Body of pancreas (tissue), 4 donors: Measurements from ENCODE around the gene STX1B. TPM values are rescaled to one million over a fixed set of nuclear protein-coding genes. Genes with fewer than 3 reads are reported as not detected.
A peak's percentile ranks its signal among the peaks of the same experiment; 100 is the strongest.

Source experiments
- ATAC-seq: fragments of 150-250 bp; one replicate; pipeline ENCODE4 v1.9.1; 2016
- DNase-seq, 4 donors: peaks; one replicate each; pipeline ENCODE4 v3.0.0-alpha.2; 2019
- H3K27ac ChIP-seq, 4 donors: fragments of 200-600 bp; sonication (generic); 1 replicate in 3 of 4; 2 replicates in 1 of 4; pipeline versions ENCODE4 v1.5.1 to v1.6.1; 2016 to 2019; ENCODE audit warnings: mild to moderate bottlenecking in 1 of 4, mixed read lengths in 1 of 4, moderate library complexity in 1 of 4
- H3K27me3 ChIP-seq, 2 donors: fragments of 200-600 bp; sonication (generic); one replicate each; pipeline ENCODE4 v1.6.0; 2016; ENCODE audit warnings: mild to moderate bottlenecking in 1 of 2
- H3K36me3 ChIP-seq, 2 donors: fragments of 200-600 bp; sonication (generic); replicated peaks in 1 of 2; 2 replicates each; pipeline ENCODE4 v1.5.1; 2016; ENCODE audit warnings: low read depth in 2 of 2; ENCODE audit not compliant: insufficient read depth in 1 of 2
- H3K4me1 ChIP-seq: fragments of 200-600 bp; sonication (generic); one replicate; pipeline ENCODE4 v1.6.0; 2016
- H3K4me3 ChIP-seq, 2 donors: fragments of 200-600 bp; sonication (generic); 1 replicate in 1 of 2; 2 replicates in 1 of 2; pipeline ENCODE4 v1.5.1; 2016 to 2019
- H3K9me3 ChIP-seq, 3 donors: fragments of 200-600 bp; sonication (generic); 1 replicate in 2 of 3; 2 replicates in 1 of 3; pipeline ENCODE4 v1.5.1; 2016
- CTCF ChIP-seq, 7 experiments: fragments of 450-650 bp in 4 of 7; fragments of 200-600 bp in 3 of 7; sonication (generic) in 3 of 7; IDR thresholded peaks; one replicate each; pipeline ENCODE4 v1.5.1; 2016 to 2019; ENCODE audit warnings: antibody characterized with exemption in 7 of 7
- POLR2A ChIP-seq, 3 donors: fragments of 450-650 bp; IDR thresholded peaks; one replicate each; pipeline ENCODE4 v1.6.1; 2016; ENCODE audit warnings: antibody characterized with exemption in 3 of 3, mild to moderate bottlenecking in 2 of 3
- WGBS, 2 donors: methylation state at CpG; one replicate each; pipeline ENCODE4 v1.1.5; 2017; 5-methylcytosine and 5-hydroxymethylcytosine counted together
- intact Hi-C: fragments of 100-400 bp; cut with DNase I; formaldehyde crosslinking; loops from one replicate; pipeline ENCODE4 v1.15.1; 2023
- total RNA-seq, 2 donors: library from RNA; depleted of rRNA; stranded (reverse); fragments of >200 nt; gene quantifications; one replicate each; pipeline ENCODE4 v1.1.0, GENCODE V29; 2016

Gene STX1B
- total RNA-seq, 2 donors from 2014 or later: 0.26 to 0.33 TPM

DNA sequence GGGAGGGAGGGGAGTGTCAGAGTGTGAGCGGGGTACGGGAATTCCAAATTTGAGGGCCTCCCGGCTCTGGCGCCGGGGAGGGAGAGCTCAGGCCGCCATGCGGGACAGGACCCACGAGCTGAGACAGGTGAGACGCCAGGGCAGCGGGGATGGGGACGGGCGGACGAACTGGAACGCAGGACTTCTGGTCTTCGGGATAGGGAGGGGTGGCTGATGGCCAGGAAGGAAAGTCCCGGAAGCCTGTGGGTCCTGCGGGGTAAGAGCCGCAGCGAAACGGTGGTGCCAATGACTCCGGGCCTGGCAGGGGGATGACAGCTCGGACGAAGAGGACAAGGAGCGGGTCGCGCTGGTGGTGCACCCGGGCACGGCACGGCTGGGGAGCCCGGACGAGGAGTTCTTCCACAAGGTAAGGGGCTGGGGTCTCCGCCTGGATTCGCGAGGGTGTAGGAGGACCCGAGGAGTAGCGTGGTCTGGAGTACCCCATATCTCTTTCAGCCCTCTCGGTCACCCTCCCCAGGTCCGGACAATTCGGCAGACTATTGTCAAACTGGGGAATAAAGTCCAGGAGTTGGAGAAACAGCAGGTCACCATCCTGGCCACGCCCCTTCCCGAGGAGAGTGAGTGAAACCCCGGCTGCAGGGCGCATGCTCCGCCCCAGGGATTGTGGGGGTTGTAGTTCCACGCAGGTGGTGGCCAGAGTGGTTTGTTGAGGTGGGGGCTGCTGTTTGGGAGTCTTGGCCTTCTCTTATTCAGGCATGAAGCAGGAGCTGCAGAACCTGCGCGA, 23.5 kb upstream of the STX1B start:
- peaks cover 15% of the 10 kb centered on the region for H3K4me1 ChIP-seq
- H3K36me3 ChIP-seq: peaks cover 0 to 8% of the 10 kb centered on the region in 2 donors
- H3K9me3 ChIP-seq: no peaks in the 10 kb centered on the region
- intact Hi-C loops: no loop called here
- peak overlapping the region; percentile 76 to 94 (median 90) for H3K27ac ChIP-seq
- H3K4me3 ChIP-seq: peak overlapping the region; percentile 54 to 84
- DNase-seq: peak; percentile 94 to 96 (median 95)
- 0% methylated on average over 19 to 47 of the region's 47 CpGs for WGBS, 2 donors
- ATAC-seq: peak; percentile 73
- peak in 2 of 3 donors; percentile 46 to 57 for TF ChIP-seq POLR2A (IDR thresholded peaks at IDR 0.05)
- no peak for TF ChIP-seq CTCF (IDR thresholded peaks at IDR 0.05)
- no peaks in the 10 kb centered on the region for H3K27me3 ChIP-seq

DNA sequence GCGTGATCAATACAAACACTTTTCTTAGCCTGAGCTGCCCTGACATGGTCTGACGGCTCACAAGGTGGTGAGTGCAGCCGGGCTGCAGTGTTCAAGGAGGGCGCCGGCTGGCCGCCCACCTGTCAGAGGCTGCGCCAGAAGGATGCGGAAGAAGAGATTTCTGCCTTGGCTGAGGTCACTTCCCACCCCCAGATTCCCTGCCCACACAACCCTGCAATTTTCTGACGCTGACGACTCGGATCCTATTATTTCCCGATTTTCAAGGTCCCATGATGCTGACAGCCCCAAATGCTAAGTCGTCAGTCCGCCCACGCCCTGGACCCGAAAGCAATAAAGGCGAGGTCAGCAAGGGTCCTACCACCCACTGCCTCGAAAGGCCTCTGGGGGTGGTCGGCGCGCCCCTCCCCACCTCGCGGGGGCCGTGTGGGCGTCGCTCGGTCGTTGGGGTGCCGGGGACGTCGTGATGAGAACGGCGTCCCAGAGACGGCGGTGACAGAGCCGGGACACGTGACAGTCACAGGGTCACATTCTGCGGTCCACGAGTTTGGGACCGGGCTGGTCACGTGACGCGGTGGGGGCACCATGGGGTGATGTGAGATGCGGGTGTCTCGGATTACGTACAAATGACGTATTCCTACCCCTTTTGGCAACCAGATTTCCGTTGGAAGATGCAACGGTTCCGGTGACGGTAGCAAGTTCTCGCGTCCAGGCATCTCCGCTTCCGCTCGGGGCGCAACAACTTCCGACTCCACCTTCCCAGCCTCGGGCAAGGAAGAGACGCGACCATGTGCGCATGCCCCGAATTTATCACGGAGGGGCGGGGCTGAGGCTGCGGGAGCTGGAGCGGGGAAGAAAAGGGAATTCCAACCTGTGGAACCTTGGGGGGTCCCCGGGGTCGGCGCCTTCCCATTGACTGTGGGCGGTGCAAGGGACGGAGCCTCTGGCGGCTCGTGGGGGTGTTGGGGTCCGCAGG, 22.6 kb upstream of the STX1B start, which contains the start of gene STX4:
TSS of gene STX4 (plus strand) at position 823 of the 973 bp plus-strand sequence. CDS start 248 bp downstream, outside the sequence.
- peak within 1 kb of the TSS; percentile 76 to 94 (median 90) for H3K27ac ChIP-seq
- H3K27me3 ChIP-seq: no peaks in the 10 kb centered on the region
- intact Hi-C loops: no loop called here
- ATAC-seq (peak; percentile 92), DNase-seq (peak; percentile 98)
- H3K4me3 ChIP-seq: peak within 1 kb of the TSS; percentile 54 to 84
- peaks cover 0 to 4% of the 10 kb centered on the region in 2 donors for H3K36me3 ChIP-seq
- H3K9me3 ChIP-seq: no peaks in the 10 kb centered on the region
- H3K4me1 ChIP-seq: peaks cover 15% of the 10 kb centered on the region
- WGBS, 2 donors: 0 to 1% methylated on average over 40 to 75 of the region's 75 CpGs
- peak in 2 of 3 donors; percentile 51 to 54 for TF ChIP-seq POLR2A (IDR thresholded peaks at IDR 0.05)
- peak in 2 of 7 experiments; percentile 16 to 26 for TF ChIP-seq CTCF (IDR thresholded peaks at IDR 0.05)

DNA sequence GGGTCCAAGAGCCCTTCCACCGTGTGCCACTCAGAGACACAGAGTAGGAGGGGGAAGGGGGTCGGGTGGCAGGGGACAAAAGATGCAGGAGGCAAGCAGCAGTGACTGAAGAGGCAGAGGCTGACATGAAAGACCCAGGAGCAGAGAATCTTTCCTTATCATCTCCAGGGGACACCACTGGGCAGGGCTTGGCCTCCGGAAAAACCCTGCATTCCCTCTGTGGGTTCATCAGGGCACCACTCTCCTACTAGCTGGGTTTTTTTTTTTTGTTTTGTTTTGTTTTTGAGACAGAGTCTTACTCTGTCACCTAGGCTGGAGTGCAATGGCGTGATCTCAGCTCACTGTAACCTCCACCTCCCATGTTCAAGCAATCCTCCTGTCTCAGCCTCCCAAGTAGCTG, 20.8 kb upstream of the STX1B start:
- WGBS, 2 donors: 84 to 91% methylated on average over 4 of the region's 4 CpGs
- ATAC-seq (no peak), DNase-seq (no peak)
- H3K9me3 ChIP-seq: no peaks in the 10 kb centered on the region
- H3K4me1 ChIP-seq: peaks cover 15% of the 10 kb centered on the region
- no peak overlapping the region for H3K27ac ChIP-seq
- peaks cover 0 to 2% of the 10 kb centered on the region in 2 donors for H3K36me3 ChIP-seq
- H3K27me3 ChIP-seq: no peaks in the 10 kb centered on the region
- TF ChIP-seq CTCF (IDR thresholded peaks at IDR 0.05) (no peak), POLR2A (IDR thresholded peaks at IDR 0.05) (no peak)
- no peak overlapping the region for H3K4me3 ChIP-seq
- intact Hi-C loops: no loop called here

DNA sequence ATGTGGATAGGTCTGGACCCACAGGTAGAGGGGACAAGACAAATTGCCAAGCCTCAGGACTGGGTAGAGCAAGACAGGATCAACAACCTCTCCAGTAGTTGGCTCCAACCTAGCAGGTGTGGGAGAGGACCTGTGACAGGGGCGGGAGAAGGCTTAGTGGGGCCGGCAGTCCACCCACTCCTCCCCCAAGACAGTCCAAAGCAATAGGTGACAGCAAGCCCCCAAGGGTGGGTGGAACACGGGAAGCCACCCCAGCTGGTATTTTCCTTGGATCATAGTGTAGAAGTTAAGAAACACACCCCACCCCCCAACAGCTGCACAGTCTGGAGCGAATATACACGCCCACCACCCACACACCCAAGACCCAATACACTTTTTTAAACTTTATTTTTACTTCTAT, 18.8 kb upstream of the STX1B start:
- H3K4me1 ChIP-seq: peaks cover 8% of the 10 kb centered on the region
- TF ChIP-seq POLR2A (IDR thresholded peaks at IDR 0.05): no peak
- no peak for TF ChIP-seq CTCF (IDR thresholded peaks at IDR 0.05)
- no peak overlapping the region for H3K27ac ChIP-seq
- 73 to 81% methylated on average over 5 of the region's 5 CpGs for WGBS, 2 donors
- ATAC-seq (no peak), DNase-seq (no peak)
- no peaks in the 10 kb centered on the region for H3K36me3 ChIP-seq
- H3K9me3 ChIP-seq: no peaks in the 10 kb centered on the region
- no peak overlapping the region for H3K4me3 ChIP-seq
- H3K27me3 ChIP-seq: no peaks in the 10 kb centered on the region
- intact Hi-C loops: no loop called here
